HL-60 (cell line): Measurements from ENCODE around the gene TNNI2. TPM values are rescaled to one million over a fixed set of nuclear protein-coding genes. Genes with fewer than 3 reads are reported as not detected.

ENCODE experiments used
- DNase-seq, 2 experiments: peaks; one replicate each; pipeline ENCODE4 v3.0.0-alpha.2; 2010 to 2020; ENCODE audit warnings: low read depth in 1 of 2, low spot score in 1 of 2
- H3K27ac ChIP-seq: fragments of 250-450 bp; sonication (Bioruptor Pico); replicated peaks from 2 replicates; pipeline ENCODE4 v1.5.1; 2020; ENCODE audit warnings: mild to moderate bottlenecking, moderate library complexity
- H3K27me3 ChIP-seq: fragments of 250-450 bp; sonication (Bioruptor Pico); 2 replicates; pipeline ENCODE4 v1.5.1; 2021; ENCODE audit warnings: mild to moderate bottlenecking, moderate library complexity; ENCODE audit not compliant: insufficient read depth, poor library complexity, severe bottlenecking
- H3K4me3 ChIP-seq: replicated peaks from 2 replicates; pipeline ENCODE4 v1.5.1; 2011; ENCODE audit warnings: mild to moderate bottlenecking, control low read depth, low read length; ENCODE audit not compliant: insufficient read depth
- GABPA ChIP-seq: IDR thresholded peaks from 2 replicates; pipeline ENCODE4 v1.6.1; 2012; ENCODE audit warnings: low read depth
- POLR2AphosphoS5 ChIP-seq: IDR thresholded peaks from 2 replicates; pipeline ENCODE4 v1.6.1; 2012; ENCODE audit warnings: low read depth
- REST ChIP-seq: IDR thresholded peaks from 2 replicates; pipeline ENCODE4 v1.6.1; 2012; ENCODE audit warnings: low read depth; ENCODE audit not compliant: insufficient replicate concordance
- SPI1 ChIP-seq: IDR thresholded peaks from 2 replicates; pipeline ENCODE4 v1.6.1; 2012; ENCODE audit warnings: low read depth, mild to moderate bottlenecking, borderline replicate concordance
- microRNA-seq: library from miRNA; unstranded; fragments of <30 nt; microRNA quantifications from one replicate; pipeline ENCODE4, GENCODE V29; 2018
- TF ChIP-seq, protein P1 (sequence below): IDR thresholded peaks from one replicate; pipeline ENCODE4 v1.5.1; 2011; ENCODE audit warnings: low read length, control low read depth, inconsistent platforms; ENCODE audit not compliant: insufficient read depth

Gene TNNI2

GRCh38 chr11:1889941-1890855, 51.4 kb downstream of the TNNI2 start:
- DNase-seq: no peak
- H3K4me3 ChIP-seq: no peak overlapping the region
- no peaks in the 10 kb centered on the region for H3K27me3 ChIP-seq
- H3K27ac ChIP-seq: no peak overlapping the region
- TF ChIP-seq REST: no peak
- no peak for TF ChIP-seq GABPA
- no peak for TF ChIP-seq SPI1
- TF ChIP-seq, protein P1, sequence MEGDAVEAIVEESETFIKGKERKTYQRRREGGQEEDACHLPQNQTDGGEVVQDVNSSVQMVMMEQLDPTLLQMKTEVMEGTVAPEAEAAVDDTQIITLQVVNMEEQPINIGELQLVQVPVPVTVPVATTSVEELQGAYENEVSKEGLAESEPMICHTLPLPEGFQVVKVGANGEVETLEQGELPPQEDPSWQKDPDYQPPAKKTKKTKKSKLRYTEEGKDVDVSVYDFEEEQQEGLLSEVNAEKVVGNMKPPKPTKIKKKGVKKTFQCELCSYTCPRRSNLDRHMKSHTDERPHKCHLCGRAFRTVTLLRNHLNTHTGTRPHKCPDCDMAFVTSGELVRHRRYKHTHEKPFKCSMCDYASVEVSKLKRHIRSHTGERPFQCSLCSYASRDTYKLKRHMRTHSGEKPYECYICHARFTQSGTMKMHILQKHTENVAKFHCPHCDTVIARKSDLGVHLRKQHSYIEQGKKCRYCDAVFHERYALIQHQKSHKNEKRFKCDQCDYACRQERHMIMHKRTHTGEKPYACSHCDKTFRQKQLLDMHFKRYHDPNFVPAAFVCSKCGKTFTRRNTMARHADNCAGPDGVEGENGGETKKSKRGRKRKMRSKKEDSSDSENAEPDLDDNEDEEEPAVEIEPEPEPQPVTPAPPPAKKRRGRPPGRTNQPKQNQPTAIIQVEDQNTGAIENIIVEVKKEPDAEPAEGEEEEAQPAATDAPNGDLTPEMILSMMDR: no peak
- TF ChIP-seq POLR2AphosphoS5: no peak

Small RNA genes within 50 kb of the gene (microRNA-seq; reads per million reads assigned to microRNA genes)
- not detected for gene MIR4298
- gene MIR7847: not detected
